ENCODE measurements around the gene ANXA11. TPM values are rescaled to one million over a fixed set of nuclear protein-coding genes. Genes with fewer than 3 reads are reported as not detected.

Gene ANXA11
- total RNA-seq, 1 donor from 2014 or later: 306 TPM

- intact Hi-C loops (cut with DNase I): no loop called here
- H3K9me3 ChIP-seq: no peaks in the 10 kb centered on the region
- H3K4me3 ChIP-seq: no peak overlapping the region
- no peak for TF ChIP-seq CTCF (IDR thresholded peaks at IDR 0.05)
- peaks cover 95% of the 10 kb centered on the region for H3K4me1 ChIP-seq
- H3K27ac ChIP-seq: peak overlapping the region; percentile 61
- DNase-seq: no peak
- H3K27me3 ChIP-seq (ENCODE audit: low read depth): no peaks in the 10 kb centered on the region
- peaks cover 4% of the 10 kb centered on the region for H3K36me3 ChIP-seq
- no peak for ATAC-seq
Observed at GRCh38 chr10:80187060-80187459, 18.3 kb downstream of the ANXA11 start.

GRCh38 chr10:80186364-80187012 is 18.8 kb downstream of the ANXA11 start:
- no peaks in the 10 kb centered on the region for H3K9me3 ChIP-seq
- peaks cover 89% of the 10 kb centered on the region for H3K4me1 ChIP-seq
- peak overlapping the region; percentile 61 for H3K27ac ChIP-seq
- ATAC-seq (peak; percentile 59 to 68), DNase-seq (peak; percentile 53)
- peaks cover 4% of the 10 kb centered on the region for H3K36me3 ChIP-seq
- H3K4me3 ChIP-seq: no peak overlapping the region
- intact Hi-C loops (cut with DNase I): no loop called here
- no peaks in the 10 kb centered on the region for H3K27me3 ChIP-seq (ENCODE audit: low read depth)
- no peak for TF ChIP-seq CTCF (IDR thresholded peaks at IDR 0.05)

DNA sequence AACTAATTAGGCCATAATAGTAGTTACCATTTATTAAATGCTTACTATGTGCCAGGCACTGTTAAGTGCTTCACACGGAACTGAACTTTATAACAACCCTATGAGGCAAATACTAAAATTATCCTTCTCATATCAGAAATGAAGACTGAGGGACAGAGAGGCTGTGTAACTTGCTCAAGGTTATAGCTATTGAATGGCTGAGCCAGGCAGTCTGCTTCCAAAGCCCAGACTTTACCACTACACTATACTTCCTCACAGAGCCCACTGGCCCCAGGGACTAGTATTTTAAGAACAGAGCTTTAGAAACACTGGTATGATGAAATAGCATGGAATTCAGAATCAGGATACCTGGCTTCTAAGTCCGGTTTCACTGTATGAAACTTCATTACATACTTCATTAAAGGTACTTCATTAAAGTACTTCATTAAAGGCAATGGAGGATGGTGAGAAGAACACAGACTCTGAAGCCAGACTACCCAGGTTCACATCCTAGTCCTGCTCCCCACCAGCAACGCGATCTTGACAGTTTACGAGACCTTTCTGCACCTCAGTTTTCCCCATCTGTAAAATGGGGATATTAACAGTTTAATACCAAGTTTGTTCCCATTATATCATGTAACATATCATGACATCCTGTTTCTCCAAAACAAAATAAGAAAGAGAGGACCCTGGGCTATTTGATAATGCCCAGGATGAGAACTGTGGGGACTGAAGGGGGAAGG is 19.6 kb downstream of the ANXA11 start:
- ATAC-seq (no peak), DNase-seq (no peak)
- Histone ChIP-seq H3K9me3 (no peaks in the 10 kb centered on the region), H3K27me3 (ENCODE audit: low read depth) (no peaks in the 10 kb centered on the region), H3K4me1 (peaks cover 81% of the 10 kb centered on the region), H3K27ac (no peak overlapping the region), H3K4me3 (no peak overlapping the region), H3K36me3 (peaks cover 9% of the 10 kb centered on the region)
- intact Hi-C loops (cut with DNase I): no loop called here
- no peak for TF ChIP-seq CTCF (IDR thresholded peaks at IDR 0.05)

- no peak overlapping the region for H3K27ac ChIP-seq
- DNase-seq (no peak), ATAC-seq (no peak)
- H3K4me1 ChIP-seq: peaks cover 69% of the 10 kb centered on the region
- no peaks in the 10 kb centered on the region for H3K9me3 ChIP-seq
- peaks cover 23% of the 10 kb centered on the region for H3K36me3 ChIP-seq
- intact Hi-C loops (cut with DNase I): no loop called here
- no peaks in the 10 kb centered on the region for H3K27me3 ChIP-seq (ENCODE audit: low read depth)
- no peak for TF ChIP-seq CTCF (IDR thresholded peaks at IDR 0.05)
- H3K4me3 ChIP-seq: no peak overlapping the region
Observed at GRCh38 chr10:80184291-80184690, 21.0 kb downstream of the ANXA11 start.

- ATAC-seq: no peak
- Histone ChIP-seq H3K36me3 (peaks cover 26% of the 10 kb centered on the region), H3K9me3 (no peaks in the 10 kb centered on the region), H3K27me3 (ENCODE audit: low read depth) (no peaks in the 10 kb centered on the region), H3K4me3 (no peak overlapping the region), H3K27ac (no peak overlapping the region), H3K4me1 (peaks cover 64% of the 10 kb centered on the region)
- DNase-seq: no peak
- intact Hi-C loops (cut with DNase I): no loop called here
- no peak for TF ChIP-seq CTCF (IDR thresholded peaks at IDR 0.05)
Observed at GRCh38 chr10:80183436-80183835, 21.9 kb downstream of the ANXA11 start.
